HG03097 (cell line): ENCODE measurements around the gene FOXRED2.
"Not testable (repeated sequence)": the region's sequence is repeated elsewhere in the genome, so short reads cannot be mapped to it uniquely, and the experiment has no call there.

Experiments
- ATAC-seq: cut with Tn5 transposase; IDR thresholded peaks from one replicate; pipeline ENCODE4 v1.9.1; 2021; ENCODE audit not compliant: unreplicated experiment, low FRiP score

Gene FOXRED2

GRCh38 chr22:36520423-36520822 is 13.6 kb upstream of the FOXRED2 start:
- no peak for ATAC-seq

- not testable (repeated sequence) for ATAC-seq
Measured at GRCh38 chr22:36519906-36520305, 13.1 kb upstream of the FOXRED2 start.

GRCh38 chr22:36514766-36515165 is 7.9 kb upstream of the FOXRED2 start:
- no peak for ATAC-seq

- no peak for ATAC-seq
Measured at GRCh38 chr22:36512991-36513390, 6.2 kb upstream of the FOXRED2 start.

GRCh38 chr22:36512333-36512732 is 5.5 kb upstream of the FOXRED2 start:
- ATAC-seq = no peak

- ATAC-seq = no peak
Measured at GRCh38 chr22:36510966-36511881, 4.4 kb upstream of the FOXRED2 start.

- ATAC-seq = no peak
Measured at GRCh38 chr22:36510384-36510783, 3.5 kb upstream of the FOXRED2 start.

- ATAC-seq = no peak
Measured at GRCh38 chr22:36507518-36508010, 724 bp upstream of the FOXRED2 start.

GRCh38 chr22:36505998-36506635 is 723 bp downstream of the FOXRED2 start:
- no peak for ATAC-seq

GRCh38 chr22:36497910-36498665 is 8.8 kb downstream of the FOXRED2 start:
- ATAC-seq = no peak

GRCh38 chr22:36493690-36494110 is 13.1 kb downstream of the FOXRED2 start:
- ATAC-seq = peak; percentile 47

- no peak for ATAC-seq
Measured at GRCh38 chr22:36492109-36492508, 14.7 kb downstream of the FOXRED2 start.

GRCh38 chr22:36491155-36491554 is 15.7 kb downstream of the FOXRED2 start:
- no peak for ATAC-seq

GRCh38 chr22:36486619-36487384 is 20.0 kb downstream of the FOXRED2 start:
- ATAC-seq = no peak

- peak; percentile 70 for ATAC-seq
Measured at GRCh38 chr22:36481393-36482168, 25.3 kb downstream of the FOXRED2 start, which contains the start of gene TXN2. Gene TXN2, minus strand, starts transcription at chr22:36481640. Its CDS starts 803 bp downstream, at chr22:36480837.

- no peak for ATAC-seq
Measured at GRCh38 chr22:36480941-36481392, 25.9 kb downstream of the FOXRED2 start.

GRCh38 chr22:36478966-36479365 is 27.9 kb downstream of the FOXRED2 start:
- no peak for ATAC-seq

GRCh38 chr22:36475341-36475740 is 31.5 kb downstream of the FOXRED2 start:
- ATAC-seq = no peak

GRCh38 chr22:36472689-36473088 is 34.2 kb downstream of the FOXRED2 start:
- no peak for ATAC-seq
